Measurements from ENCODE around the gene S1PR3. TPM values are rescaled to one million over a fixed set of nuclear protein-coding genes. Genes with fewer than 3 reads are reported as not detected.
A peak's percentile ranks its signal among the peaks of the same experiment; 100 is the strongest.

S1PR3 gene
- total RNA-seq, 1 experiment from 2014 or later = 8.4 TPM

- BruUV-seq (replicated peaks) = no TSS peak
- ChIA-PET POLR2A (ENCODE audit: unreplicated experiment) (no interaction called here), CTCF (interaction anchor here (1.0 kb wide), 2 partner anchors 339 to 409 kb away, joined by 3 to 6 read pairs; no protein-coding TSS in a partner anchor)
- DNase-seq (no peak), ATAC-seq (no peak; the same call in 1 of the 2 replicates)
- Histone ChIP-seq H3K27me3 (ENCODE audit: low read length) (no peaks in the 10 kb centered on the region), H3K79me2 (ENCODE audit: low read length) (no peaks in the 10 kb centered on the region), H3F3A (ENCODE audit: low read length, unreplicated experiment) (no peaks in the 10 kb centered on the region), H3K4me1 (ENCODE audit: insufficient read depth, low read length) (no peaks in the 10 kb centered on the region), H3K9me2 (replicated peaks; ENCODE audit: low read length) (no peaks in the 10 kb centered on the region), H3K27ac (ENCODE audit: low read length) (no peak overlapping the region), H3K9me3 (ENCODE audit: low read length) (no peaks in the 10 kb centered on the region), H4K20me1 (ENCODE audit: low read length) (no peaks in the 10 kb centered on the region), H2AFZ (ENCODE audit: low read length) (peak overlapping the region; percentile 72; the same call in 1 of the 2 replicates), H3K4me2 (ENCODE audit: low read length) (peak overlapping the region; percentile 22; the same call in 1 of the 2 replicates), H3K36me3 (ENCODE audit: low read depth, low read length) (no peaks in the 10 kb centered on the region; the same call in 1 of the 2 replicates), H3K9ac (ENCODE audit: low read length) (no peak overlapping the region), H3K4me3 (ENCODE audit: low read length) (no peak overlapping the region)
- TF ChIP-seq EZH2phosphoT487 (IDR thresholded peaks at IDR 0.05; ENCODE audit: borderline replicate concordance, low read length) = no peak
- TF ChIP-seq EZH2 (IDR thresholded peaks at IDR 0.05; ENCODE audit: low read length, unreplicated experiment) = no peak
- intact Hi-C loops (cut with micrococcal nuclease) = loop anchor here (5.0 to 10.0 kb wide), 2 partner anchors 278 to 1046 kb away; a partner anchor contains a TSS
These were observed 9.1 kb downstream of the S1PR3 start for GRCh38 chr9:89000371-89000781.

- peak overlapping the region; percentile 77 for H3K4me2 ChIP-seq (ENCODE audit: low read length)
- TF ChIP-seq CTCF (conservative IDR thresholded peaks at IDR 0.05; ENCODE audit: low read depth, low read length) (peak; percentile 75), EZH2 (IDR thresholded peaks at IDR 0.05; ENCODE audit: low read length, unreplicated experiment) (no peak)
- no peaks in the 10 kb centered on the region for H3K9me2 ChIP-seq (replicated peaks; ENCODE audit: low read length)
- H3F3A ChIP-seq (ENCODE audit: low read length, unreplicated experiment) = no peaks in the 10 kb centered on the region
- DNase-seq (peak; percentile 79), ATAC-seq (peak; percentile 76)
- H3K4me3 ChIP-seq (ENCODE audit: low read length) = peak overlapping the region; percentile 49; the same call in 1 of the 2 replicates
- H4K20me1 ChIP-seq (ENCODE audit: low read length) = no peaks in the 10 kb centered on the region
- no peaks in the 10 kb centered on the region for H3K4me1 ChIP-seq (ENCODE audit: insufficient read depth, low read length)
- no peaks in the 10 kb centered on the region for H3K27me3 ChIP-seq (ENCODE audit: low read length)
- H3K79me2 ChIP-seq (ENCODE audit: low read length) = no peaks in the 10 kb centered on the region
- no peaks in the 10 kb centered on the region; the same call in 1 of the 2 replicates for H3K36me3 ChIP-seq (ENCODE audit: low read depth, low read length)
- H3K9me3 ChIP-seq (ENCODE audit: low read length) = no peaks in the 10 kb centered on the region
- ChIA-PET CTCF (interaction anchor here (1.0 kb wide), 2 partner anchors 340 to 410 kb away, joined by 3 to 6 read pairs; no protein-coding TSS in a partner anchor), POLR2A (ENCODE audit: unreplicated experiment) (no interaction called here)
- H3K27ac ChIP-seq (ENCODE audit: low read length) = no peak overlapping the region
- no TSS peak for BruUV-seq (replicated peaks)
- no peak overlapping the region for H3K9ac ChIP-seq (ENCODE audit: low read length)
- intact Hi-C loops (cut with micrococcal nuclease) = loop anchor here (1.0 to 10.0 kb wide), 3 partner anchors 279 to 1046 kb away; a partner anchor contains a TSS
- H2AFZ ChIP-seq (ENCODE audit: low read length) = peak overlapping the region; percentile 72
These were observed 10.0 kb downstream of the S1PR3 start for GRCh38 chr9:89000973-89001916.

GRCh38 chr9:89001917-89002540 is 10.8 kb downstream of the S1PR3 start:
- Histone ChIP-seq H3K4me3 (ENCODE audit: low read length) (no peak overlapping the region), H3K79me2 (ENCODE audit: low read length) (no peaks in the 10 kb centered on the region), H3K4me1 (ENCODE audit: insufficient read depth, low read length) (no peaks in the 10 kb centered on the region), H3K9ac (ENCODE audit: low read length) (no peak overlapping the region), H2AFZ (ENCODE audit: low read length) (no peak overlapping the region), H3F3A (ENCODE audit: low read length, unreplicated experiment) (no peaks in the 10 kb centered on the region), H3K4me2 (ENCODE audit: low read length) (no peak overlapping the region), H3K27me3 (ENCODE audit: low read length) (no peaks in the 10 kb centered on the region), H3K36me3 (ENCODE audit: low read depth, low read length) (no peaks in the 10 kb centered on the region; the same call in 1 of the 2 replicates), H3K27ac (ENCODE audit: low read length) (no peak overlapping the region), H3K9me3 (ENCODE audit: low read length) (no peaks in the 10 kb centered on the region), H3K9me2 (replicated peaks; ENCODE audit: low read length) (no peaks in the 10 kb centered on the region), H4K20me1 (ENCODE audit: low read length) (no peaks in the 10 kb centered on the region)
- POLR2A ChIA-PET (ENCODE audit: unreplicated experiment) = no interaction called here
- no peak for ATAC-seq
- intact Hi-C loops (cut with micrococcal nuclease) = loop anchor here (1.0 to 10.0 kb wide), 3 partner anchors 280 to 1047 kb away; a partner anchor contains a TSS
- CTCF ChIA-PET = no interaction called here
- no peak for DNase-seq
- BruUV-seq (replicated peaks) = no TSS peak
- TF ChIP-seq CTCF (conservative IDR thresholded peaks at IDR 0.05; ENCODE audit: low read depth, low read length) = no peak
- TF ChIP-seq EZH2phosphoT487 (IDR thresholded peaks at IDR 0.05; ENCODE audit: borderline replicate concordance, low read length) = no peak
- no peak for TF ChIP-seq EZH2 (IDR thresholded peaks at IDR 0.05; ENCODE audit: low read length, unreplicated experiment)
